VCaP (cell line): ENCODE results near the gene LHCGR.

Experiments used
- H3K27ac ChIP-seq: fragments of 450-650 bp; 2 replicates; pipeline ENCODE4 v1.5.1; 2017
- CTCF ChIP-seq: fragments of 450-650 bp; conservative IDR thresholded peaks from 2 replicates; pipeline ENCODE4 v1.5.1; 2017; ENCODE audit warnings: mild to moderate bottlenecking, moderate library complexity

The LHCGR gene

GRCh38 chr2:48693066-48693465 is 62.5 kb downstream of the LHCGR start:
- H3K27ac ChIP-seq, result no peak overlapping the region
- TF ChIP-seq CTCF, result no peak

GRCh38 chr2:48691935-48692691 is 63.4 kb downstream of the LHCGR start:
- H3K27ac ChIP-seq, result no peak overlapping the region
- TF ChIP-seq CTCF, result no peak

- TF ChIP-seq CTCF, result no peak
- H3K27ac ChIP-seq, result no peak overlapping the region
Observed at GRCh38 chr2:48685126-48685525, 70.4 kb downstream of the LHCGR start.

GRCh38 chr2:48677450-48677849 is 78.1 kb downstream of the LHCGR start:
- H3K27ac ChIP-seq, result no peak overlapping the region
- no peak for TF ChIP-seq CTCF

GRCh38 chr2:48674933-48675332 is 80.6 kb downstream of the LHCGR start:
- TF ChIP-seq CTCF, result no peak
- H3K27ac ChIP-seq, result no peak overlapping the region

GRCh38 chr2:48673581-48673980 is 81.9 kb downstream of the LHCGR start:
- TF ChIP-seq CTCF, result no peak
- H3K27ac ChIP-seq, result no peak overlapping the region; the same call in 1 of the 2 replicates

- no peak overlapping the region for H3K27ac ChIP-seq
- no peak for TF ChIP-seq CTCF
Observed at GRCh38 chr2:48668992-48669391, 86.5 kb downstream of the LHCGR start.
